Osteoblast (primary cell): ENCODE measurements around the gene PPP6R1. TPM values are rescaled to one million over a fixed set of nuclear protein-coding genes. Genes with fewer than 3 reads are reported as not detected.
A peak's percentile ranks its signal among the peaks of the same experiment; 100 is the strongest.

ENCODE experiments used
- DNase-seq: peaks from one replicate; pipeline ENCODE4 v3.0.0; 2011; ENCODE audit warnings: low spot score, mixed read lengths; ENCODE audit not compliant: insufficient read length; ENCODE audit errors: missing footprints
- H2AFZ ChIP-seq: 2 replicates; pipeline ENCODE4 v1.6.0; 2011; ENCODE audit warnings: mild to moderate bottlenecking, low read length
- H3K27ac ChIP-seq: 2 replicates; pipeline ENCODE4 v1.5.1; 2011; ENCODE audit warnings: mild to moderate bottlenecking, low read depth, low read length, moderate library complexity
- H3K27me3 ChIP-seq: 2 replicates; pipeline ENCODE4 v1.6.0; 2012; ENCODE audit warnings: mild to moderate bottlenecking, control low read depth, inconsistent platforms, low read length, moderate library complexity; ENCODE audit not compliant: insufficient read depth
- H3K36me3 ChIP-seq: 2 replicates; pipeline ENCODE4 v1.5.1; 2011; ENCODE audit warnings: mild to moderate bottlenecking, low read length, control low read depth, moderate library complexity; ENCODE audit not compliant: insufficient read depth
- H3K4me1 ChIP-seq: 2 replicates; pipeline ENCODE4 v1.5.1; 2011; ENCODE audit warnings: mild to moderate bottlenecking, low read length, control low read depth, moderate library complexity; ENCODE audit not compliant: insufficient read depth
- H3K4me2 ChIP-seq: 2 replicates; pipeline ENCODE4 v1.6.0; 2011; ENCODE audit warnings: mild to moderate bottlenecking, low read length; ENCODE audit not compliant: insufficient read depth
- H3K4me3 ChIP-seq: fragments of 200-600 bp; sonication (generic); 3 replicates; pipeline ENCODE4 v1.5.1; 2012; ENCODE audit warnings: mild to moderate bottlenecking, low read length, inconsistent platforms; ENCODE audit not compliant: insufficient read depth
- H3K79me2 ChIP-seq: 2 replicates; pipeline ENCODE4 v1.6.0; 2012; ENCODE audit warnings: mild to moderate bottlenecking, low read length, control low read depth, inconsistent platforms; ENCODE audit not compliant: insufficient read depth
- H3K9me3 ChIP-seq: 2 replicates; pipeline ENCODE4 v1.5.1; 2011; ENCODE audit warnings: low read depth, low read length, control low read depth
- H4K20me1 ChIP-seq: 2 replicates; pipeline ENCODE4 v1.6.0; 2012; ENCODE audit warnings: mild to moderate bottlenecking, low read length, control low read depth; ENCODE audit not compliant: insufficient read depth
- CTCF ChIP-seq: IDR thresholded peaks from 2 replicates; pipeline ENCODE4 v1.5.1; 2011; ENCODE audit warnings: mild to moderate bottlenecking, low read depth, low read length, moderate library complexity; ENCODE audit errors: extremely low read depth
- total RNA-seq: library from RNA; depleted of rRNA; stranded (reverse); fragments of >200 nt; gene quantifications from 2 replicates; pipeline ENCODE4 v1.2.3, GENCODE V29; 2012

Gene PPP6R1
- total RNA-seq, 1 donor, result 32.6 TPM

- no peak overlapping the region for H3K4me3 ChIP-seq
- H3K9me3 ChIP-seq, result no peaks in the 10 kb centered on the region
- peaks cover 18% of the 10 kb centered on the region for H4K20me1 ChIP-seq
- H2AFZ ChIP-seq, result no peak overlapping the region
- H3K27ac ChIP-seq, result no peak overlapping the region
- peaks cover 48% of the 10 kb centered on the region for H3K36me3 ChIP-seq
- no peak overlapping the region for H3K4me2 ChIP-seq
- no peaks in the 10 kb centered on the region for H3K79me2 ChIP-seq
- H3K4me1 ChIP-seq, result no peaks in the 10 kb centered on the region
- H3K27me3 ChIP-seq, result no peaks in the 10 kb centered on the region
- TF ChIP-seq CTCF, result no peak
- DNase-seq, result peak; percentile 43
These were observed 26.6 kb downstream of the PPP6R1 start for GRCh38 chr19:55232286-55232602.

GRCh38 chr19:55231391-55232285 is 27.2 kb downstream of the PPP6R1 start:
- Histone ChIP-seq H3K4me2 (no peak overlapping the region), H3K79me2 (no peaks in the 10 kb centered on the region), H3K9me3 (no peaks in the 10 kb centered on the region), H4K20me1 (peaks cover 22% of the 10 kb centered on the region), H3K4me1 (no peaks in the 10 kb centered on the region), H3K36me3 (peaks cover 48% of the 10 kb centered on the region), H3K4me3 (no peak overlapping the region), H2AFZ (no peak overlapping the region), H3K27me3 (no peaks in the 10 kb centered on the region), H3K27ac (no peak overlapping the region)
- no peak for TF ChIP-seq CTCF
- DNase-seq, result peak; percentile 85

GRCh38 chr19:55230780-55231179 is 28.0 kb downstream of the PPP6R1 start:
- H2AFZ ChIP-seq, result no peak overlapping the region
- no peaks in the 10 kb centered on the region for H3K4me1 ChIP-seq
- no peaks in the 10 kb centered on the region for H3K9me3 ChIP-seq
- DNase-seq, result peak; percentile 36
- peaks cover 24% of the 10 kb centered on the region for H4K20me1 ChIP-seq
- peaks cover 43% of the 10 kb centered on the region for H3K36me3 ChIP-seq
- TF ChIP-seq CTCF, result no peak
- no peaks in the 10 kb centered on the region for H3K79me2 ChIP-seq
- H3K4me2 ChIP-seq, result no peak overlapping the region
- H3K27me3 ChIP-seq, result no peaks in the 10 kb centered on the region
- no peak overlapping the region for H3K4me3 ChIP-seq
- H3K27ac ChIP-seq, result no peak overlapping the region

GRCh38 chr19:55230329-55230728 is 28.5 kb downstream of the PPP6R1 start:
- Histone ChIP-seq H3K27ac (no peak overlapping the region), H3K36me3 (peaks cover 43% of the 10 kb centered on the region), H3K9me3 (no peaks in the 10 kb centered on the region)

More at GRCh38 chr19:55230329-55230728, 28.5 kb downstream of the PPP6R1 start:
- Histone ChIP-seq H3K4me2 (no peak overlapping the region), H2AFZ (no peak overlapping the region), H3K4me3 (no peak overlapping the region), H3K79me2 (no peaks in the 10 kb centered on the region), H3K4me1 (no peaks in the 10 kb centered on the region), H3K27me3 (no peaks in the 10 kb centered on the region), H4K20me1 (peaks cover 27% of the 10 kb centered on the region)
- no peak for TF ChIP-seq CTCF
- DNase-seq, result no peak
